Heart right ventricle (tissue), 16 donors: ENCODE data around the gene XPO4. TPM values are rescaled to one million over a fixed set of nuclear protein-coding genes. Genes with fewer than 3 reads are reported as not detected.

Experiments used
- ATAC-seq, 8 donors: fragments of 200-7000 bp; cut with Tn5 transposase; one replicate each; pipeline ENCODE4 v1.9.1; 2020; ENCODE audit warnings: mild to moderate bottlenecking in 8 of 8, moderate library complexity in 8 of 8, moderate number of reproducible peaks in 1 of 8
- DNase-seq, 2 donors: peaks; one replicate each; pipeline ENCODE4 v3.0.0-alpha.2; 2020
- H3K27ac ChIP-seq, 10 donors: fragments of 200-600 bp; sonication (generic) in 2 of 10; one replicate each; pipeline versions ENCODE4 v1.5.0 to v1.8.0; 2020 to 2022; ENCODE audit warnings: mild to moderate bottlenecking in 3 of 10
- H3K27me3 ChIP-seq, 7 donors: fragments of 200-600 bp; one replicate each; pipeline ENCODE4 v1.8.0; 2021 to 2022; ENCODE audit warnings: mild to moderate bottlenecking in 2 of 7
- H3K36me3 ChIP-seq, 9 donors: fragments of 200-600 bp; sonication (generic) in 1 of 9; one replicate each; pipeline versions ENCODE4 v1.5.0 to v1.8.0; 2020 to 2022; ENCODE audit warnings: mild to moderate bottlenecking in 2 of 9
- H3K4me1 ChIP-seq, 9 donors: fragments of 200-600 bp; sonication (generic) in 1 of 9; one replicate each; pipeline versions ENCODE4 v1.5.0 to v1.8.0; 2020 to 2022; ENCODE audit warnings: mild to moderate bottlenecking in 4 of 9
- H3K4me3 ChIP-seq, 10 donors: fragments of 200-600 bp; sonication (generic) in 2 of 10; one replicate each; pipeline versions ENCODE4 v1.5.0 to v1.8.0; 2020 to 2022; ENCODE audit warnings: mild to moderate bottlenecking in 7 of 10, moderate library complexity in 2 of 10
- H3K9me3 ChIP-seq, 11 donors: fragments of 200-600 bp in 10 of 11; sonication (generic) in 2 of 11; one replicate each; pipeline versions ENCODE4 v1.5.0 to v1.8.0; 2013 to 2022; ENCODE audit warnings: mild to moderate bottlenecking in 2 of 11, control low read depth in 1 of 11, moderate library complexity in 1 of 11
- WGBS, 2 donors: extraction: QIAGEN DNeasy Blood & Tissue Kit; methylation state at CpG; one replicate each; pipeline ENCODE4 v1.1.7; 2013; ENCODE audit warnings: inconsistent platforms in 1 of 2; 5-methylcytosine and 5-hydroxymethylcytosine counted together
- intact Hi-C, 10 donors: fragments of 100-400 bp; cut with DNase I; formaldehyde crosslinking; loops; one replicate each; pipeline versions ENCODE4 v1.11.1 to v1.14.2; 2022
- polyA plus RNA-seq, 2 donors: library from polyadenylated mRNA; stranded (reverse); fragments of 200-250 nt; gene quantifications; one replicate each; pipeline ENCODE4 v1.2.3, GENCODE V29; 2013
- total RNA-seq, 10 donors: library from RNA; stranded (reverse); fragmentation: NEBNext Ultra II Directional in 3 of 10; extraction: Animal tissue kit (Norgen Biotek cat#: 25700) in 3 of 10; gene quantifications; one replicate each; pipeline versions ENCODE4 v1.2.1 to v1.2.4, GENCODE V29; 2021 to 2023
- TF ChIP-seq, protein P1 (sequence below), 9 donors: fragments of 200-600 bp; sonication (generic) in 2 of 9; IDR thresholded peaks; one replicate each; pipeline versions ENCODE4 v1.5.0 to v1.8.0; 2021 to 2022; ENCODE audit warnings: antibody characterized with exemption in 9 of 9, mild to moderate bottlenecking in 5 of 9, moderate library complexity in 1 of 9
- donor health status: Arrhythmogenic right ventricular cardiomyopathy.
- donor health status: ischemic (EF 13 %, LVEDD 7.1; RV severe dilation, severe dysfunction).
- donor health status: healthy with polysubstance abuse.
- donor health status: DM: no; HTN: yes; CAD: no.
- donor health status: DM: no; HTN: no; CAD: no.
- donor health status: ischemic (EF 25% LVEDD 6.9; RV normal size, moderate dysfunction).
- donor health status: ischemic (EF 25% LVEDD 5.7; RV mildly dilated, moderate dysfunction).
- donor health status: healthy.
- donor health status: DM: yes; HTN: yes; CAD: no.
- donor health status: Ischemic cardiomyopathy.
- donor health status: ischemic (EF 35%, LVEDD 5.7; RV mildly dilated, moderate dysfunction).
- donor health status: nonischemic (EF 11% LVEDD 7.7; RV severe dilation, severe dysfunction).
- donor health status: DM: yes; HTN: yes; CAD: no.
- donor health status: PGD.
- donor health status: ischemic (EF 29% LVEDD 5.4; RV normal size, mild dysfunction).
- donor health status: nonischemic (EF 23%, LVEDD 6.1; RV moderate dilation, normal function).

The XPO4 gene
- total and polyA plus RNA-seq, 12 donors = 3.5 to 68.1 (median 37.1) TPM

DNA sequence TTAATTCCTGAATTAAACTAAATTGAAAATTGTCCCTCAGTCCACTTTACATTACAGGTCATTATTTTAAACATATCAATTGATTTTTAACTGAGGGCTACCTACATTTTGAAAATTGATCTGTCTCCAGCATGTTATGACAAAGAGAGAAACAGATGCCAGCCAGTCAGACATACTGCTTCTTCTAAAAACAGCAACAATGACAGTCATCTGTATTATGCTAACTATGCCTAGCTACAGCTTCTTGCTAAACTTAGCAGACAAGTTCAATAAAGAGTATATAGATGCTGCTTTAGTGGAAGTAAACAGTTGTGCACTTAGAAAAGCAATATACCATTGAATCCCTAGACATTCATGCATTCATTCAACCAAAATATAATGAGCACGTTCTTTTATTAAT lies 80.1 kb downstream of the XPO4 start:
- Histone ChIP-seq H3K9me3 (no peaks in the 10 kb centered on the region), H3K4me3 (peak overlapping the region in 2 of 10 donors; percentile 25 to 34), H3K27ac (peak overlapping the region in 7 of 10 donors; percentile 28 to 79 (median 63)), H3K4me1 (peaks cover 0 to 19% (median 4%) of the 10 kb centered on the region in 9 donors), H3K27me3 (no peaks in the 10 kb centered on the region), H3K36me3 (peaks cover 0 to 40% (median 0%) of the 10 kb centered on the region in 9 donors)
- intact Hi-C loops = loop anchor here in 4 of 10 donors (5.0 to 10.0 kb wide), 2 partner anchors 50 to 328 kb away; partner anchors contain the start of gene EEF1AKMT1 (in 1 of the 4)
- TF ChIP-seq, protein P1, sequence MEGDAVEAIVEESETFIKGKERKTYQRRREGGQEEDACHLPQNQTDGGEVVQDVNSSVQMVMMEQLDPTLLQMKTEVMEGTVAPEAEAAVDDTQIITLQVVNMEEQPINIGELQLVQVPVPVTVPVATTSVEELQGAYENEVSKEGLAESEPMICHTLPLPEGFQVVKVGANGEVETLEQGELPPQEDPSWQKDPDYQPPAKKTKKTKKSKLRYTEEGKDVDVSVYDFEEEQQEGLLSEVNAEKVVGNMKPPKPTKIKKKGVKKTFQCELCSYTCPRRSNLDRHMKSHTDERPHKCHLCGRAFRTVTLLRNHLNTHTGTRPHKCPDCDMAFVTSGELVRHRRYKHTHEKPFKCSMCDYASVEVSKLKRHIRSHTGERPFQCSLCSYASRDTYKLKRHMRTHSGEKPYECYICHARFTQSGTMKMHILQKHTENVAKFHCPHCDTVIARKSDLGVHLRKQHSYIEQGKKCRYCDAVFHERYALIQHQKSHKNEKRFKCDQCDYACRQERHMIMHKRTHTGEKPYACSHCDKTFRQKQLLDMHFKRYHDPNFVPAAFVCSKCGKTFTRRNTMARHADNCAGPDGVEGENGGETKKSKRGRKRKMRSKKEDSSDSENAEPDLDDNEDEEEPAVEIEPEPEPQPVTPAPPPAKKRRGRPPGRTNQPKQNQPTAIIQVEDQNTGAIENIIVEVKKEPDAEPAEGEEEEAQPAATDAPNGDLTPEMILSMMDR (IDR thresholded peaks at IDR 0.05) = no peak
- 59 to 73% methylated on average over 1 of the region's 1 CpG for WGBS, 2 donors
- DNase-seq = no peak
- peak in 4 of 8 donors; percentile 50 to 64 (median 60) for ATAC-seq

DNA sequence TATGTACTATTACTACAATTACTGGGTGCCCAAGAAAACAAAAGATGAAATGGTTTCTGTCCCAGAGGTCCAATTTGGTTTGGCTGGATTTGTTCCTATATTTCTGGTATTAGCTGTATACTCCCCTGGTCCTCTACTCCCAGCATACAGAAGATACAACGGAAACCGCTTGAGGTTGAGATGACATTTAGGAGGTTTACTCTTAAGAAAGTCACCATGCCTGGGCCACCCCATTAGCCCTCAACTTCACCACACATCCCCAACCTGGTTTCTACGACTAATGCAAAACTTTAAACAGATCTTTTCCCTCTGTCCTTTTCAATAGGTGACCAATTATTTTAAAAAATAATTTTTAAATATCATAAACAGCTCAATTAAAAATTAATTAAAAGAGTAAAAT lies 82.8 kb downstream of the XPO4 start:
- DNase-seq = no peak
- intact Hi-C loops = loop anchor here in 4 of 10 donors (5.0 to 10.0 kb wide), 2 partner anchors 47 to 325 kb away; partner anchors contain the start of gene EEF1AKMT1 (in 1 of the 4)
- H3K36me3 ChIP-seq = peaks cover 0 to 40% (median 0%) of the 10 kb centered on the region in 9 donors
- ATAC-seq = no peak
- WGBS, 2 donors = 70 to 80% methylated on average over 3 of the region's 3 CpGs
- peak overlapping the region in 7 of 10 donors; percentile 5 to 79 (median 53) for H3K27ac ChIP-seq
- TF ChIP-seq, protein P1 (IDR thresholded peaks at IDR 0.05) = no peak
- no peaks in the 10 kb centered on the region for H3K27me3 ChIP-seq
- H3K4me3 ChIP-seq = peak overlapping the region in 4 of 10 donors; percentile 2 to 36 (median 30)
- no peaks in the 10 kb centered on the region for H3K9me3 ChIP-seq
- peaks cover 0 to 41% (median 21%) of the 10 kb centered on the region in 9 donors for H3K4me1 ChIP-seq

DNA sequence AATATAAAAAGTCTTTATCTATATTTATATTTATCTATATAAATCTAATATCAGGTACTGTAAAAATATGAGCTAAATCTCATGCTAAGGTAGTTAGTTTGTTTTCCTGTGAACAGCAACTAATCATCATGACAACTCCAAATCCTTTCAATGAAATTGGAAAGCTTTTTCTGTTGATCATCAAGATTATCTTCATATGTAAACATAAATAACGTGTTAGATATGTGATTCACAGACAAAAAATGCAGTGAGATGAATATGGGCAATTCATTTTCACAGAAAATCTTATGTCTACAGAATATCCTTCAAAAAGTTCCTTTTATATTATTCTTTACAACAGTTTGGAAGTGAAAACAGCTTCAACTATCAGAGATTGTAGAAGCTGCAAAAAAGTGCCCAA lies 87.1 kb downstream of the XPO4 start:
- H3K27ac ChIP-seq = peak overlapping the region in 8 of 10 donors; percentile 18 to 81 (median 76)
- TF ChIP-seq, protein P1 (IDR thresholded peaks at IDR 0.05) = no peak
- peaks cover 0 to 34% (median 0%) of the 10 kb centered on the region in 9 donors for H3K36me3 ChIP-seq
- H3K4me1 ChIP-seq = peaks cover 0 to 56% (median 36%) of the 10 kb centered on the region in 9 donors
- WGBS, 2 donors = 50 to 63% methylated on average over 1 of the region's 1 CpG
- intact Hi-C loops = no loop called here
- no peak overlapping the region for H3K4me3 ChIP-seq
- H3K27me3 ChIP-seq = no peaks in the 10 kb centered on the region
- no peak for DNase-seq
- no peak for ATAC-seq
- H3K9me3 ChIP-seq = no peaks in the 10 kb centered on the region

DNA sequence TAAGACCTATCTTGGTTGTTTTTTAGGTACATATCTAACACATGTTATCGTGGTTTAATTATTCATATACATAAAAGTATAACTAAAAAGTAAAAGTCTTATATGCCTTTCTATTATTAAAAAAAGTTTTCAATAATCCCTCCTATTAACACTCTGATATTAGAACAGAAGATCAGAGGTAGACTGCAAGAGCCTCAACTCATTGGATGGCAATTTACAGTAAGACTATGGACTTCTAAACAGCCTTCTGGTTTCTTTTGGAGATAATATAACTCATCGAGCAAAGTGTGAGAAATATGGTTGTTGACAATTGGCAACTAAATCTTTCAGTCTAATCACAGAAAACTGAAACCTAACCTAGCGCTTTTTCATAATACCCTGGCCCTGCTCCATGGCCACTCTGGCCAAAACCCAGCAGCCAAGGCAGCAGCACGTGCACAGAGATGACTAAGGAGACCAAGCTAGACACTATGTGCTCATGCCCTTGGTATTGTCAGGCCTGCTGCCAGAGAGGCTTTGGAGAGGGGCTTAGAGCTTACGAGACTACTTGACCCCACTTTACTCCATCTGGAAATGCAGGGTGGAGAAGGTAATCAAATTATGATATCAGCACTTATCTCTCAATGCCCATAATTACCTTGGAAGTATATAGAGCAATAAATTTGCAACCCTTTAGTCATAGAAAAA lies 88.2 kb downstream of the XPO4 start:
- TF ChIP-seq, protein P1 (IDR thresholded peaks at IDR 0.05) = no peak
- Histone ChIP-seq H3K4me1 (peaks cover 0 to 58% (median 36%) of the 10 kb centered on the region in 9 donors), H3K36me3 (peaks cover 0 to 27% (median 0%) of the 10 kb centered on the region in 9 donors), H3K27ac (peak overlapping the region in 9 of 10 donors; percentile 30 to 81 (median 75)), H3K9me3 (no peaks in the 10 kb centered on the region), H3K27me3 (no peaks in the 10 kb centered on the region), H3K4me3 (peak overlapping the region in 1 of 10 donors; percentile 2)
- DNase-seq (peak; percentile 82 to 83), ATAC-seq (peak; percentile 92 to 98 (median 96))
- intact Hi-C loops = loop anchor here in 2 of 10 donors (5.0 kb wide), 2 partner anchors 37 to 617 kb away; no protein-coding TSS in a partner anchor
- WGBS, 2 donors = 8 to 17% methylated on average over 5 of the region's 5 CpGs
